ENCODE data around the gene GRB2.
A peak's percentile ranks its signal among the peaks of the same experiment; 100 is the strongest.
"Not testable (repeated sequence)": the region's sequence is repeated elsewhere in the genome, so short reads cannot be mapped to it uniquely, and the experiment has no call there.

GRB2 gene

GRCh38 chr17:75301502-75302206, 103.8 kb downstream of the GRB2 start:
- no peaks in the 10 kb centered on the region for H3K9me3 ChIP-seq (ENCODE audit: control insufficient read depth, insufficient read depth, low read length)
- no peaks in the 10 kb centered on the region for H3K4me1 ChIP-seq (ENCODE audit: control insufficient read depth, insufficient read depth, low read length)
- no peak overlapping the region for H3K4me3 ChIP-seq (ENCODE audit: low read depth, low read length)
- H3K27me3 ChIP-seq (ENCODE audit: control insufficient read depth, insufficient read depth, low read length), result no peaks in the 10 kb centered on the region
- H3K36me3 ChIP-seq (ENCODE audit: control insufficient read depth, insufficient read depth, low read length), result no peaks in the 10 kb centered on the region
- no peak overlapping the region for H3K9ac ChIP-seq (ENCODE audit: low read depth, low read length)

DNA sequence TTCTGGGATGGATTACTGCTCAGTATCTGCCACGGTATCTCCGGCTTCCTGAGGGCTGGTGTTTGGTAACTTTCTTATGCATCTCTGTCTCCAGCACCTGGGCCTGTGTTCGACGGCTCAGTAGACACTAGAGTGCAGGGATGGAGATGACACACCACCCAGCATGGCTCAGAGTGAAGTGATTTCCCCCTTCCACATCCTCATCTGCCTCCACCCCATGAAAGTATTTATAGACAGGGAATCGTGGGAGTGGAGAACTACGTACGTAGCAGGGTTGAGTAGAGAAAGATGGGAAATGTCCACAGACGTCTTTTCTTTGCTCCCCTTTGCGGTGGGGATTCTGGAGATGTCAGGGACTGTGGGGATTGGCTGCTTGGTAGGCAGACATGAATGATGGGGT, 104.4 kb downstream of the GRB2 start:
- Histone ChIP-seq H3K4me1 (ENCODE audit: control insufficient read depth, insufficient read depth, low read length) (no peaks in the 10 kb centered on the region), H3K9ac (ENCODE audit: low read depth, low read length) (no peak overlapping the region), H3K27me3 (ENCODE audit: control insufficient read depth, insufficient read depth, low read length) (no peaks in the 10 kb centered on the region), H3K9me3 (ENCODE audit: control insufficient read depth, insufficient read depth, low read length) (no peaks in the 10 kb centered on the region), H3K36me3 (ENCODE audit: control insufficient read depth, insufficient read depth, low read length) (no peaks in the 10 kb centered on the region), H3K4me3 (ENCODE audit: low read depth, low read length) (no peak overlapping the region)

DNA sequence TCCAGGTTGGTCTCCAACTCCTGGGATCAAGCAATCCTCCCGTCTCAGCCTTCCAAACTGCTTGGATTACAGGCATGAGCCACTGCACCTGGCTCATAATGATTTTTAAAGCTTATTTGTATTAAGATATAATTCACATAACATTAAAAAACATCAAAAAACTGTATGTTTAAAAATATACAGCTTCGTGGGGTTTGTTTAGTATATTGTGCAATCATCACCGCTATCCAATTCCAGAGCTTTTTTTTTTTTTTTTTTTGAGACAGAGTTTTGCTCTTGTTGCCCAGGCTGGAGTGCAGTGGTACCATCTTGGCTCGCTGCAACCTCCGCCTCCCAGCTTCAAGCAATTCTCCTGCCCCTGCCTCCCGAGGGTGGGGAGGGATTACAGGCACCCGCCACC, 105.2 kb downstream of the GRB2 start:
- Histone ChIP-seq H3K27me3 (ENCODE audit: control insufficient read depth, insufficient read depth, low read length) (no peaks in the 10 kb centered on the region), H3K36me3 (ENCODE audit: control insufficient read depth, insufficient read depth, low read length) (no peaks in the 10 kb centered on the region), H3K4me1 (ENCODE audit: control insufficient read depth, insufficient read depth, low read length) (no peaks in the 10 kb centered on the region), H3K9ac (ENCODE audit: low read depth, low read length) (no peak overlapping the region), H3K9me3 (ENCODE audit: control insufficient read depth, insufficient read depth, low read length) (no peaks in the 10 kb centered on the region), H3K4me3 (ENCODE audit: low read depth, low read length) (no peak overlapping the region)

DNA sequence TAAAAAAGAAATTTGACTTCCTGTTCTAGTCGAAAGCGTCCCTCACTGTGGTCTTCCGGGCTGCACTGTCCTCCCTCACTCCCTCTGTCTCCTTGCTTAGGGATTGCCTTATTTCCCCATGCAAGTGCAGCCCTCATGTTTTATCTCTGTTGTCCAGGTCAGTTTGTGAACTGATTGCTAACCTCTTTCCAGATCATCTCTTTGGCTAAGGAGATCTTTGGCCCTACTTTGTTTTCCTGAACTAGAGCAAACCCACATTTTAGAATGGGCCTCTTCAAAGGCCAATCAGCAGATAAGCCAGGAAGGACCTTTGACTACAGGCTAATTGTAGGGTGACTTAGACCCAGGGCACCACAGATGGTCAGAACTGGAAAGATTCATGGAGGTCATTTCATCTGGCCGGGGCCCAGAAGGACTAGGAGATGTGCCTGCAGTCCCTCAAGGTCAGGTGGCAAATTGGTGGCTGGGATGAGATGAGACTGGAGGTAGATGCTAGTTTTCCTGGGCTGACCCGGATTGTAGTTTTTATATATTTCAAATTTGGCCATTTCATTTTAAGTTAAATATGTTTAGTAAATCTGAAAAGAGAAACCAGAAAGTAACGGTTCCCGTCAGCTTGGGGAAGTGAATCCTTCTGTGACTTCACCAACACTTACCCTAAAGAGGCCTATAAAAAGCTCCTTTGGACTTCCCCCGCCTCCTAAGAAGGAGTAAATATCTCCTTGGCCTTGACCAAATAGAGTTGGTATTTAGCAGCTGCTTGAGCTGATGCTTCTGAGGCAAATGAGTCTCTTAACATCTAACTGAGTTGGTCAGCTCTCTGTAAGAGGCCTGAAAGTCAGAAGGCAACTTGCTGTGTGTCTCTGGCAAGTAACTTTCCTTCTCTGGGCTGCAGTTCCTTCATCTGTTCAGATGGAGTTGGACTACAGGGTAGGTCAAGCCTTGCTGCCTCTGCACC, 110.0 kb downstream of the GRB2 start:
- no peaks in the 10 kb centered on the region for H3K27me3 ChIP-seq (ENCODE audit: control insufficient read depth, insufficient read depth, low read length)
- H3K4me1 ChIP-seq (ENCODE audit: control insufficient read depth, insufficient read depth, low read length), result no peaks in the 10 kb centered on the region
- H3K9ac ChIP-seq (ENCODE audit: low read depth, low read length), result no peak overlapping the region
- no peaks in the 10 kb centered on the region for H3K9me3 ChIP-seq (ENCODE audit: control insufficient read depth, insufficient read depth, low read length)
- no peaks in the 10 kb centered on the region for H3K36me3 ChIP-seq (ENCODE audit: control insufficient read depth, insufficient read depth, low read length)
- no peak overlapping the region for H3K4me3 ChIP-seq (ENCODE audit: low read depth, low read length)

GRCh38 chr17:75292810-75293448, 112.5 kb downstream of the GRB2 start:
- H3K36me3 ChIP-seq (ENCODE audit: control insufficient read depth, insufficient read depth, low read length); H3K4me3 ChIP-seq (ENCODE audit: low read depth, low read length); H3K9me3 ChIP-seq (ENCODE audit: control insufficient read depth, insufficient read depth, low read length); H3K9ac ChIP-seq (ENCODE audit: low read depth, low read length); H3K27me3 ChIP-seq (ENCODE audit: control insufficient read depth, insufficient read depth, low read length); H3K4me1 ChIP-seq (ENCODE audit: control insufficient read depth, insufficient read depth, low read length): not testable (repeated sequence)

GRCh38 chr17:75289832-75290337, 115.6 kb downstream of the GRB2 start:
- peak overlapping the region; percentile 76 for H3K9ac ChIP-seq (ENCODE audit: low read depth, low read length)

GRCh38 chr17:75289115-75289831, 116.2 kb downstream of the GRB2 start, which contains the start of gene SLC25A19:
Gene SLC25A19, minus strand, starts transcription at chr17:75289433. Its CDS starts 2,669 bp downstream, at chr17:75286764.
- H3K9ac ChIP-seq (ENCODE audit: low read depth, low read length), result peak within 1 kb of the TSS; percentile 87
- H3K4me1 ChIP-seq (ENCODE audit: control insufficient read depth, insufficient read depth, low read length), result no peaks in the 10 kb centered on the region
- no peaks in the 10 kb centered on the region for H3K9me3 ChIP-seq (ENCODE audit: control insufficient read depth, insufficient read depth, low read length)
- H3K36me3 ChIP-seq (ENCODE audit: control insufficient read depth, insufficient read depth, low read length), result peaks cover 9% of the 10 kb centered on the region
- H3K4me3 ChIP-seq (ENCODE audit: low read depth, low read length), result peak within 1 kb of the TSS; percentile 94
- H3K27me3 ChIP-seq (ENCODE audit: control insufficient read depth, insufficient read depth, low read length), result no peaks in the 10 kb centered on the region

More at GRCh38 chr17:75289832-75290337, 115.6 kb downstream of the GRB2 start:
- H3K4me3 ChIP-seq (ENCODE audit: low read depth, low read length), result peak overlapping the region; percentile 65
- H3K9me3 ChIP-seq (ENCODE audit: control insufficient read depth, insufficient read depth, low read length), result no peaks in the 10 kb centered on the region
- H3K4me1 ChIP-seq (ENCODE audit: control insufficient read depth, insufficient read depth, low read length), result no peaks in the 10 kb centered on the region
- H3K36me3 ChIP-seq (ENCODE audit: control insufficient read depth, insufficient read depth, low read length), result peaks cover 9% of the 10 kb centered on the region
- no peaks in the 10 kb centered on the region for H3K27me3 ChIP-seq (ENCODE audit: control insufficient read depth, insufficient read depth, low read length)

GRCh38 chr17:75288770-75289114, 116.7 kb downstream of the GRB2 start:
- H3K4me1 ChIP-seq (ENCODE audit: control insufficient read depth, insufficient read depth, low read length), result no peaks in the 10 kb centered on the region
- no peaks in the 10 kb centered on the region for H3K9me3 ChIP-seq (ENCODE audit: control insufficient read depth, insufficient read depth, low read length)
- H3K27me3 ChIP-seq (ENCODE audit: control insufficient read depth, insufficient read depth, low read length), result no peaks in the 10 kb centered on the region
- peak overlapping the region; percentile 94 for H3K4me3 ChIP-seq (ENCODE audit: low read depth, low read length)
- peak overlapping the region; percentile 87 for H3K9ac ChIP-seq (ENCODE audit: low read depth, low read length)
- peaks cover 9% of the 10 kb centered on the region for H3K36me3 ChIP-seq (ENCODE audit: control insufficient read depth, insufficient read depth, low read length)

- Histone ChIP-seq H3K27me3 (ENCODE audit: control insufficient read depth, insufficient read depth, low read length) (no peaks in the 10 kb centered on the region), H3K4me3 (ENCODE audit: low read depth, low read length) (peak overlapping the region; percentile 94), H3K9ac (ENCODE audit: low read depth, low read length) (no peak overlapping the region)
Measured at GRCh38 chr17:75288359-75288758, 117.1 kb downstream of the GRB2 start.

DNA sequence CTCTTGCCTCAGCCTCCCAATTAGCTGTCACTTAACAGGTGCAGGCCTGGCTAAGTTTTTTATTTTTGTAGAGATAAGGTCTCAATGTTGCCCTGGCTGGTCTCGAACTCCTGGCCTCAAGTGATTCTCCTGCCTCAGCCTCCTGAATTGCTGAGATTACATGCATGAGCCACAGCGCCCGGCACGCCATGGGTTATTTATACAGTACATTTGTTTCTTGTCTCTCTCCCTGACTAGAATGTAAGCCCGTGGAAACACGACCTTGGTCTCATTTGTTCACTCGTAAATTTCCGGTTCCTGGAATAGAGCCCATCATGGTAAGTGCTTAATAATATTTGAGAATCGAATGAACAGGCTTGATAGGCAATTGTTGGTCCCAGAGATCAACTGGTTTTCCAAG, 118.3 kb downstream of the GRB2 start:
- Histone ChIP-seq H3K4me1 (ENCODE audit: control insufficient read depth, insufficient read depth, low read length) (no peaks in the 10 kb centered on the region), H3K9ac (ENCODE audit: low read depth, low read length) (no peak overlapping the region), H3K4me3 (ENCODE audit: low read depth, low read length) (no peak overlapping the region), H3K9me3 (ENCODE audit: control insufficient read depth, insufficient read depth, low read length) (no peaks in the 10 kb centered on the region), H3K36me3 (ENCODE audit: control insufficient read depth, insufficient read depth, low read length) (peaks cover 11% of the 10 kb centered on the region), H3K27me3 (ENCODE audit: control insufficient read depth, insufficient read depth, low read length) (no peaks in the 10 kb centered on the region)

More at GRCh38 chr17:75288359-75288758, 117.1 kb downstream of the GRB2 start:
- Histone ChIP-seq H3K9me3 (ENCODE audit: control insufficient read depth, insufficient read depth, low read length) (no peaks in the 10 kb centered on the region), H3K36me3 (ENCODE audit: control insufficient read depth, insufficient read depth, low read length) (peaks cover 9% of the 10 kb centered on the region), H3K4me1 (ENCODE audit: control insufficient read depth, insufficient read depth, low read length) (no peaks in the 10 kb centered on the region)

GRCh38 chr17:75285123-75285522, 120.4 kb downstream of the GRB2 start:
- Histone ChIP-seq H3K9ac (ENCODE audit: low read depth, low read length) (no peak overlapping the region), H3K36me3 (ENCODE audit: control insufficient read depth, insufficient read depth, low read length) (peaks cover 17% of the 10 kb centered on the region), H3K4me3 (ENCODE audit: low read depth, low read length) (no peak overlapping the region), H3K9me3 (ENCODE audit: control insufficient read depth, insufficient read depth, low read length) (no peaks in the 10 kb centered on the region), H3K4me1 (ENCODE audit: control insufficient read depth, insufficient read depth, low read length) (no peaks in the 10 kb centered on the region), H3K27me3 (ENCODE audit: control insufficient read depth, insufficient read depth, low read length) (no peaks in the 10 kb centered on the region)
